PC-3 (cell line): Measurements from ENCODE around the gene TNNI3.

Experiments
- EZH2 ChIP-seq: fragments of 300-600 bp; sonication (generic); IDR thresholded peaks from one replicate; pipeline ENCODE4 v1.6.1; 2017; ENCODE audit warnings: antibody characterized with exemption, mild to moderate bottlenecking, low read length; ENCODE audit not compliant: unreplicated experiment
- TF ChIP-seq, protein P1 (sequence below): fragments of 300-600 bp; sonication (generic); conservative IDR thresholded peaks from 2 replicates; pipeline ENCODE4 v1.5.1; 2017; ENCODE audit warnings: antibody characterized with exemption, low read depth, mild to moderate bottlenecking, low read length

DNA sequence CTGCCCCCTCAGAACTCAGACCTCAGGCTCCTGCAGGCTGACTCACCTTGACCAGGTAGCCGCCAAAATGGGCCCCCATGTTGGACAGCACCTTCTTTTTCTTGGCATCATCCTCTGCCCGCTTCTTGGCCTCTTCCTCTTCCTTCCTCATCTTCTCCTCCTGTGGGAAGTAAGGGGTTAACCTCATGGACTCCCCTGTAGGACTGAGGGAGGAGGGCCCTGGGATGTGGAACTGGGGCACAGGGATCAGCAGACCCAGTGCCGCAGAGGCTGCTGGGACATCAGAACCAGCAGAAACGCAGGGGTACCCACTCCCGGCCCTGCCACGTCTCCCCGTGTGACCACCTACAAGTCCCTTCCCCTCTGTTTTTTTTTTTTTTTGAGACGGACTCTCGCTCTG lies 19.6 kb downstream of the TNNI3 start:
- TF ChIP-seq, protein P1, sequence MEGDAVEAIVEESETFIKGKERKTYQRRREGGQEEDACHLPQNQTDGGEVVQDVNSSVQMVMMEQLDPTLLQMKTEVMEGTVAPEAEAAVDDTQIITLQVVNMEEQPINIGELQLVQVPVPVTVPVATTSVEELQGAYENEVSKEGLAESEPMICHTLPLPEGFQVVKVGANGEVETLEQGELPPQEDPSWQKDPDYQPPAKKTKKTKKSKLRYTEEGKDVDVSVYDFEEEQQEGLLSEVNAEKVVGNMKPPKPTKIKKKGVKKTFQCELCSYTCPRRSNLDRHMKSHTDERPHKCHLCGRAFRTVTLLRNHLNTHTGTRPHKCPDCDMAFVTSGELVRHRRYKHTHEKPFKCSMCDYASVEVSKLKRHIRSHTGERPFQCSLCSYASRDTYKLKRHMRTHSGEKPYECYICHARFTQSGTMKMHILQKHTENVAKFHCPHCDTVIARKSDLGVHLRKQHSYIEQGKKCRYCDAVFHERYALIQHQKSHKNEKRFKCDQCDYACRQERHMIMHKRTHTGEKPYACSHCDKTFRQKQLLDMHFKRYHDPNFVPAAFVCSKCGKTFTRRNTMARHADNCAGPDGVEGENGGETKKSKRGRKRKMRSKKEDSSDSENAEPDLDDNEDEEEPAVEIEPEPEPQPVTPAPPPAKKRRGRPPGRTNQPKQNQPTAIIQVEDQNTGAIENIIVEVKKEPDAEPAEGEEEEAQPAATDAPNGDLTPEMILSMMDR, result no peak
- TF ChIP-seq EZH2, result no peak
